Cardiac muscle cell (in vitro differentiated cells and primary cell): ENCODE data around the gene ZNF594. TPM values are rescaled to one million over a fixed set of nuclear protein-coding genes. Genes with fewer than 3 reads are reported as not detected.
"Not testable (repeated sequence)": the region's sequence is repeated elsewhere in the genome, so short reads cannot be mapped to it uniquely, and the experiment has no call there.

Experiments used
- DNase-seq, 2 donors: peaks; one replicate each; pipeline versions ENCODE4 v3.0.0 to v3.0.0-alpha.2; 2010 to 2017; ENCODE audit warnings: low read depth in 1 of 2, low spot score in 1 of 2
- H3K27ac ChIP-seq: fragments of 200-600 bp; sonication (generic); 2 replicates; pipeline ENCODE4 v1.5.1; 2016
- H3K27me3 ChIP-seq: fragments of 200-600 bp; sonication (generic); 2 replicates; pipeline ENCODE4 v1.6.0; 2016; ENCODE audit warnings: control low read depth
- H3K36me3 ChIP-seq: fragments of 200-600 bp; sonication (generic); 2 replicates; pipeline ENCODE4 v1.5.1; 2016; ENCODE audit warnings: control low read depth
- H3K4me1 ChIP-seq: fragments of 200-600 bp; sonication (generic); 2 replicates; pipeline ENCODE4 v1.8.1; 2017; ENCODE audit warnings: low read depth, mild to moderate bottlenecking, mixed run types
- H3K4me3 ChIP-seq: fragments of 200-600 bp; sonication (generic); 2 replicates; pipeline ENCODE4 v1.5.1; 2016; ENCODE audit warnings: mild to moderate bottlenecking
- H3K9me3 ChIP-seq: fragments of 200-600 bp; sonication (generic); 2 replicates; pipeline ENCODE4 v1.5.1; 2017; ENCODE audit warnings: low read depth, mild to moderate bottlenecking, control low read depth
- CTCF ChIP-seq: IDR thresholded peaks from 2 replicates; pipeline ENCODE4 v1.5.1; 2012; ENCODE audit warnings: low read depth, mild to moderate bottlenecking, low read length
- polyA plus RNA-seq: library from polyadenylated mRNA; unstranded; fragments of >200 nt; fragmentation: Nextera tagmentation; extraction: Ambion mirVana; gene quantifications from 2 replicates; pipeline ENCODE4 v1.2.1, GENCODE V29; 2016
- total RNA-seq: library from RNA; depleted of rRNA; stranded (reverse); fragments of >200 nt; gene quantifications from 2 replicates; pipeline ENCODE4 v1.2.3, GENCODE V29; 2016

The ZNF594 gene
- total and polyA plus RNA-seq, 2 experiments from 2014 or later = 13.6 to 30.6 TPM

- Histone ChIP-seq H3K36me3 (peaks cover 10% of the 10 kb centered on the region), H3K27ac (no peak overlapping the region), H3K27me3 (no peaks in the 10 kb centered on the region), H3K4me3 (no peak overlapping the region), H3K9me3 (no peaks in the 10 kb centered on the region), H3K4me1 (no peaks in the 10 kb centered on the region)
- no peak for TF ChIP-seq CTCF
- DNase-seq = no peak
These were observed 27.9 kb upstream of the ZNF594 start for GRCh38 chr17:5219536-5219935.

GRCh38 chr17:5217562-5217961, 25.9 kb upstream of the ZNF594 start:
- not testable (repeated sequence) for H3K36me3 ChIP-seq, H3K9me3 ChIP-seq, H3K27ac ChIP-seq

GRCh38 chr17:5211458-5211857, 19.8 kb upstream of the ZNF594 start:
- Histone ChIP-seq H3K4me3 (no peak overlapping the region), H3K27ac (no peak overlapping the region), H3K36me3 (peaks cover 10% of the 10 kb centered on the region), H3K4me1 (no peaks in the 10 kb centered on the region), H3K9me3 (no peaks in the 10 kb centered on the region), H3K27me3 (no peaks in the 10 kb centered on the region)
- TF ChIP-seq CTCF = no peak
- DNase-seq = no peak

More at GRCh38 chr17:5217562-5217961, 25.9 kb upstream of the ZNF594 start:
- not testable (repeated sequence) for H3K27me3 ChIP-seq, H3K4me1 ChIP-seq, H3K4me3 ChIP-seq, DNase-seq

GRCh38 chr17:5210614-5211252, 19.1 kb upstream of the ZNF594 start:
- Histone ChIP-seq H3K27me3 (no peaks in the 10 kb centered on the region), H3K4me3 (no peak overlapping the region), H3K36me3 (peaks cover 7% of the 10 kb centered on the region), H3K4me1 (no peaks in the 10 kb centered on the region), H3K9me3 (no peaks in the 10 kb centered on the region), H3K27ac (no peak overlapping the region)
- no peak for TF ChIP-seq CTCF
- DNase-seq = no peak

- no peak for DNase-seq
- H3K4me1 ChIP-seq = no peaks in the 10 kb centered on the region
- H3K27ac ChIP-seq = no peak overlapping the region
- H3K9me3 ChIP-seq = no peaks in the 10 kb centered on the region
- peaks cover under 1% of the 10 kb centered on the region for H3K36me3 ChIP-seq
- no peak overlapping the region for H3K4me3 ChIP-seq
- no peak for TF ChIP-seq CTCF
- no peaks in the 10 kb centered on the region for H3K27me3 ChIP-seq
These were observed 18.4 kb upstream of the ZNF594 start for GRCh38 chr17:5210091-5210490.

GRCh38 chr17:5209396-5209795, 17.7 kb upstream of the ZNF594 start:
- no peak for DNase-seq

More at GRCh38 chr17:5209396-5209795, 17.7 kb upstream of the ZNF594 start:
- no peaks in the 10 kb centered on the region for H3K9me3 ChIP-seq
- H3K36me3 ChIP-seq = no peaks in the 10 kb centered on the region
- no peak for TF ChIP-seq CTCF
- no peak overlapping the region for H3K27ac ChIP-seq
- no peaks in the 10 kb centered on the region for H3K4me1 ChIP-seq
- H3K27me3 ChIP-seq = no peaks in the 10 kb centered on the region
- H3K4me3 ChIP-seq = no peak overlapping the region
